ENCODE data around the gene SAMHD1.
"Not testable (repeated sequence)": the region's sequence is repeated elsewhere in the genome, so short reads cannot be mapped to it uniquely, and the experiment has no call there.

SAMHD1 gene

DNA sequence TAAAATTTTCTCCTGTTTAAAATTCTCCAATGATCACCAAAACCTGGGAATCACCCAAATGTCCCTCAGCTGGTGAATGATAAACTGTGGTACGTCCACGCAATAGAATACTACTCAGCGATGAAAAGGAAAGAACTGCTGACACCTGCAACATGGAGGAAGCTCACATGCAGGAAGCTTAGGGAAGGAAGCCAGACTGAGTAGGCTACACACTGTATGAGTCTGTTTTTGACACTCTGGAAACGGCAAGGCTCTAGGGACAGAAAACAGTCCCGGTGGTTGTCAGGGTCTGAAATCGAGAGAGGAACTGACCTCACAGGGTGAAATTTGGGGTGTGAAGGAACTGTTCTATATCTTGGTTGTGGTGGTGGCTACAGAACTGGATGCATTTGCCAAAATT lies 100.7 kb downstream of the SAMHD1 start:
- DNase-seq: no peak

DNA sequence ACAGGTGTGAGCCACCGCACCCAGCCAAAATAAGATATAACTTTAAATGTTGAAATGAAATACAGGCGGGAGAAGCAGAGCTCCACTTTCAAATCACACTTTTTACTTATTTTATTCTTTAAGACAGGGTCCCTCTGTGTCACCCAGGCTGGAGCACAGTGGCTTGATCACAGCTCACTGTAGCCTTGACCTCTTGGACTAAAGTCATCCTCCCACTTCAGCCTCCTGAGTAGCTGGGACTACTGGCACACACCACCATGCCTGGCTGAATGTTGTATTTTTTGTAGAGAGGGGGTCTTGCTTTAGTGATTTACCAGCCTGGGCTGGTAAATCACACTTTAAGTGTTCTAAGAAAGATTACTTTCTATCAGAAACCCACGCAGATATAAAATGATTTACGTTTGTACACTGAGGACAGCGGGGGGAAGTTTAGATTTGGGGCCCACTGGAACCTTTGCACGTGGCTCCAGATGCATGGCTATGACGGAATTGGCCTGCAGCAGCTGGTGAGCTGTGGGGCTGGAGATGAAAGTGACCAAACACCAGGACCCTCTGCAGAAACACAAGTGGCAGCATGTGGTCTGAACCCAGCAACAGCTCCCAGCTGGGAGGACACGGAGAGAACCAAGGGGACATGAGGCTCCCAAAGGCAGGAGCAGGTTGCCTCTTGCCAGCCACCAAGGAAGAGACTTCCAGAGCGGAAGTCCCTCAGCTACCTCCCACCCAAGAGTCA lies 102.0 kb downstream of the SAMHD1 start:
- DNase-seq: no peak

GRCh38 chr20:36848677-36849076 lies 102.8 kb downstream of the SAMHD1 start:
- DNase-seq: no peak

GRCh38 chr20:36848078-36848660 lies 103.3 kb downstream of the SAMHD1 start:
- no peak for DNase-seq

DNA sequence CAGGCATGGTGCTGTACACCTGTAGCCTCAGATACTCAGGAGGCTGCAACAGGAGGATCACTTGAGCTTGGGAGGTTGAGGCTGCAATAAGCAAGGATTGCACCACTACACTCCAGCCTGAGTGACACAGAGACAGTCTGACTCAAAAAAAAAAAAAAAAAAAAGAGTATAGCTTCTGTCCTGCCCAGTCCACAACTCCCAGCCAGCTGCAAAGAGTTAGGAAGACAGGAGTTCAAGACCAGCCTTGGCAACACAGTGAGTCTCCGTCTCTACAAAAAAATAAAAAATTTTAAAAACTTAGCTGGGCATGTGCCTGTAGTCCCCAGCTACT lies 103.8 kb downstream of the SAMHD1 start:
- DNase-seq: no peak

GRCh38 chr20:36847009-36847709 lies 104.3 kb downstream of the SAMHD1 start:
- no peak for DNase-seq

- DNase-seq: no peak
Observed at GRCh38 chr20:36845288-36845971, 106.1 kb downstream of the SAMHD1 start.

GRCh38 chr20:36841030-36841429 lies 110.5 kb downstream of the SAMHD1 start:
- DNase-seq: not testable (repeated sequence)

All from SIG-M5 (cell line).